K562 (cell line): ENCODE data around the gene RCOR1. TPM values are rescaled to one million over a fixed set of nuclear protein-coding genes. Genes with fewer than 3 reads are reported as not detected.

ENCODE experiments used
- ATAC-seq: fragments of 200-7000 bp; cut with Tn5 transposase; 3 replicates; pipeline ENCODE4 v1.9.1; 2020; ENCODE audit warnings: moderate library complexity
- BruUV-seq: library from RNA; stranded (reverse); fragments of 400-500 nt; replicated peaks from 2 replicates; lab custom pipeline; 2021; lab: Mats Ljungman, UMichigan
- CTCF ChIA-PET: fragments of 300-600 bp; formaldehyde crosslinking; extraction: SDS; loops from one replicate; lab custom pipeline; 2021; ENCODE audit warnings: low intra/inter-chr PET ratio; lab: Yijun Ruan, JAX
- POLR2A ChIA-PET: fragments of 300-600, 350-650 bp; sonication (Branson Sonifier 250); formaldehyde crosslinking; extraction: SDS; loops from one replicate; lab custom pipeline; 2021; ENCODE audit warnings: antibody characterized with exemption, inconsistent platforms; lab: Yijun Ruan, JAX
- DNase-seq, 4 experiments: peaks; one replicate each; pipeline versions ENCODE4 v3.0.0 to v3.0.0-alpha.2; 2011 to 2018; ENCODE audit warnings: low spot score in 3 of 4, mixed read lengths in 3 of 4; ENCODE audit errors: extremely low read depth in 1 of 4
- FAIRE-seq: peaks from 2 replicates; lab custom pipeline; 2011; peaks lifted over from hg19 to GRCh38; lab: Jason Lieb, UNC
- H2AFZ ChIP-seq: 2 replicates; pipeline ENCODE4 v1.6.0; 2011; ENCODE audit warnings: low read depth, low read length, control low read depth, inconsistent platforms
- H3K27ac ChIP-seq: fragments of 200-600 bp; 3 replicates; pipeline ENCODE4 v1.8.0; 2011; ENCODE audit warnings: low read depth, mild to moderate bottlenecking, control low read depth, inconsistent platforms, low read length, moderate library complexity, mixed read lengths; ENCODE audit errors: extremely low read depth
- H3K27me3 ChIP-seq, 2 experiments: fragments of 300-600 bp in 1 of 2; 2 replicates in 1 of 2; 3 replicates in 1 of 2; pipeline versions ENCODE4 v1.6.0 to v1.8.0; 2011; ENCODE audit warnings: inconsistent platforms in 2 of 2, low read length in 2 of 2, mild to moderate bottlenecking in 1 of 2, mixed read lengths in 1 of 2, moderate library complexity in 1 of 2; ENCODE audit not compliant: control insufficient read depth in 2 of 2, insufficient read depth in 2 of 2
- H3K36me3 ChIP-seq: fragments of 300-600 bp; 3 replicates; pipeline ENCODE4 v1.8.0; 2011; ENCODE audit warnings: mild to moderate bottlenecking, low read length, inconsistent platforms; ENCODE audit not compliant: control insufficient read depth, insufficient read depth
- H3K4me1 ChIP-seq, 2 experiments: fragments of 200-600 bp in 1 of 2; replicated peaks in 1 of 2; 2 replicates in 1 of 2; 3 replicates in 1 of 2; pipeline versions ENCODE4 v1.5.1 to v1.8.0; 2011; ENCODE audit warnings: inconsistent platforms in 2 of 2, low read length in 2 of 2, mild to moderate bottlenecking in 1 of 2, mixed read lengths in 1 of 2, moderate library complexity in 1 of 2; ENCODE audit not compliant: control insufficient read depth in 2 of 2, insufficient read depth in 2 of 2
- H3K4me2 ChIP-seq: 2 replicates; pipeline ENCODE4 v1.6.1; 2011; ENCODE audit warnings: low read length, control low read depth, inconsistent platforms, mixed read lengths; ENCODE audit not compliant: insufficient read depth
- H3K4me3 ChIP-seq: fragments of 200-600 bp; sonication (generic), shearing (Covaris generic); 2 replicates; pipeline ENCODE4 v1.5.1; 2016; ENCODE audit warnings: control low read depth, inconsistent platforms
- H3K79me2 ChIP-seq: fragments of 200-600 bp; 3 replicates; pipeline ENCODE4 v1.8.0; 2011; ENCODE audit warnings: low read length, inconsistent platforms; ENCODE audit not compliant: control insufficient read depth, insufficient read depth
- H3K9ac ChIP-seq, 2 experiments: 2 replicates each; pipeline versions ENCODE4 v1.6.0 to v1.6.1; 2011; ENCODE audit warnings: low read depth in 2 of 2, low read length in 2 of 2, control low read depth in 1 of 2, inconsistent platforms in 1 of 2, mild to moderate bottlenecking in 1 of 2, mixed read lengths in 1 of 2; ENCODE audit not compliant: insufficient read depth in 1 of 2
- H3K9me1 ChIP-seq: one replicate; pipeline ENCODE4 v1.6.0; 2011; ENCODE audit warnings: inconsistent platforms, mild to moderate bottlenecking, low read length, moderate library complexity; ENCODE audit not compliant: control insufficient read depth, insufficient read depth
- H3K9me3 ChIP-seq: replicated peaks from 2 replicates; pipeline ENCODE4 v1.5.1; 2011; ENCODE audit warnings: low read depth, low read length, inconsistent platforms; ENCODE audit not compliant: control insufficient read depth, insufficient read depth
- H4K20me1 ChIP-seq: replicated peaks from 2 replicates; pipeline ENCODE4 v1.6.1; 2011; ENCODE audit warnings: low read length, inconsistent platforms, mixed read lengths; ENCODE audit not compliant: control insufficient read depth, insufficient read depth
- CBFA2T2 ChIP-seq: fragments of 450-650 bp; conservative IDR thresholded peaks from 2 replicates; pipeline ENCODE4 v1.6.1; 2017; ENCODE audit warnings: mild to moderate bottlenecking
- CBX1 ChIP-seq: sonication (generic); IDR thresholded peaks from 2 replicates; pipeline ENCODE4 v1.6.1; 2016; ENCODE audit warnings: antibody characterized with exemption, low read depth, mild to moderate bottlenecking
- CREM ChIP-seq: IDR thresholded peaks from 2 replicates; pipeline ENCODE4 v1.6.1; 2014; ENCODE audit warnings: antibody characterized with exemption, low read depth
- E2F3 ChIP-seq: fragments of 250-450 bp; sonication (Bioruptor Pico); IDR thresholded peaks from 2 replicates; pipeline ENCODE4 v1.4.0; 2020; ENCODE audit warnings: mild to moderate bottlenecking
- FOXK2 ChIP-seq, 2 experiments: fragments of 450-650 bp; IDR thresholded peaks in 1 of 2; conservative IDR thresholded peaks in 1 of 2; 2 replicates each; pipeline ENCODE4 v1.6.1; 2016; ENCODE audit warnings: low read depth in 2 of 2, mild to moderate bottlenecking in 1 of 2
- HDAC6 ChIP-seq: IDR thresholded peaks from 2 replicates; pipeline ENCODE4 v1.6.1; 2012; ENCODE audit warnings: low read depth, mild to moderate bottlenecking, control low read depth, inconsistent platforms, low read length, moderate library complexity
- NCOA6 ChIP-seq: fragments of 450-650 bp; IDR thresholded peaks from 2 replicates; pipeline ENCODE4 v1.6.1; 2017; ENCODE audit warnings: mild to moderate bottlenecking
- SIN3B ChIP-seq: fragments of 450-650 bp; IDR thresholded peaks from 2 replicates; pipeline ENCODE4 v1.6.1; 2017; ENCODE audit warnings: low read depth, mild to moderate bottlenecking, moderate library complexity
- SREBF1 ChIP-seq: fragments of 150-350 bp; IDR thresholded peaks from 2 replicates; pipeline ENCODE4 v1.6.1; 2014; ENCODE audit warnings: antibody characterized with exemption, low read depth, low read length, borderline replicate concordance
- ZC3H4 ChIP-seq: sonication (generic); formaldehyde crosslinking; IDR thresholded peaks from 2 replicates; pipeline ENCODE4 v1.9.0; 2021; ENCODE audit warnings: missing genetic modification reagents, borderline replicate concordance
- ZNF232 ChIP-seq: sonication (generic); formaldehyde crosslinking; IDR thresholded peaks from 2 replicates; pipeline ENCODE4 v1.8.0; 2022; ENCODE audit warnings: mild to moderate bottlenecking, missing genetic modification reagents
- ZNF436 ChIP-seq: fragments of 250-450, 450-650 bp; sonication (Bioruptor Pico); formaldehyde crosslinking; IDR thresholded peaks from 2 replicates; pipeline ENCODE4 v1.7.0; 2020; ENCODE audit warnings: mild to moderate bottlenecking
- WGBS: fragments of 100-300 bp; shearing (Covaris generic); methylation state at CpG from one replicate; pipeline ENCODE4 v1.1.6; 2016; ENCODE audit warnings: low coverage, mixed read lengths; ENCODE audit not compliant: insufficient coverage; ENCODE audit errors: missing lambda C conversion rate; 5-methylcytosine and 5-hydroxymethylcytosine counted together
- in situ Hi-C: fragments of 300-500 bp; cut with MboI; formaldehyde crosslinking; loops from 4 replicates; pipeline ENCODE4 v1.15.0; 2018; ENCODE audit warnings: inconsistent platforms, mixed read lengths
- intact Hi-C: fragments of 100-400 bp; cut with micrococcal nuclease; formaldehyde crosslinking; loops from 2 replicates; pipeline ENCODE4 v1.14.2; 2022
- polyA plus RNA-seq, 8 experiments: library from polyadenylated mRNA; depleted of rRNA in 4 of 8; stranded (reverse) in 5 of 8; unstranded in 3 of 8; fragments of >200 nt; fragmentation: Nextera tagmentation in 2 of 8; fragmentation: Illumina TruSeq in 1 of 8; extraction: Ambion mirVana in 2 of 8; extraction: Trizol in 1 of 8; gene quantifications; 2 replicates each; pipeline versions ENCODE4 v1.2.1 to v1.2.3, GENCODE V29; 2011 to 2014; ENCODE audit warnings: inconsistent platforms in 1 of 8, missing spikeins in 1 of 8
- total RNA-seq, 7 experiments: library from RNA; depleted of rRNA in 6 of 7; stranded (reverse); fragments of >200 nt in 6 of 7; fragmentation: Illumina TruSeq in 2 of 7; extraction: Trizol in 2 of 7; gene quantifications; 2 replicates each; pipeline versions ENCODE4 v1.2.1 to v1.2.3, GENCODE V29; 2011 to 2021; ENCODE audit warnings: low replicate concordance in 1 of 7
- TF ChIP-seq, protein P1 (sequence below): sonication (generic); formaldehyde crosslinking; IDR thresholded peaks from 2 replicates; pipeline ENCODE4 v1.8.0; 2022; ENCODE audit warnings: mild to moderate bottlenecking, missing genetic modification reagents

Gene RCOR1
- total and polyA plus RNA-seq, 9 of the 15 experiments (the other 6 are each of a cell fraction or from before 2014, with no cell fraction given): 8.5 to 47.9 (median 20.9) TPM

DNA sequence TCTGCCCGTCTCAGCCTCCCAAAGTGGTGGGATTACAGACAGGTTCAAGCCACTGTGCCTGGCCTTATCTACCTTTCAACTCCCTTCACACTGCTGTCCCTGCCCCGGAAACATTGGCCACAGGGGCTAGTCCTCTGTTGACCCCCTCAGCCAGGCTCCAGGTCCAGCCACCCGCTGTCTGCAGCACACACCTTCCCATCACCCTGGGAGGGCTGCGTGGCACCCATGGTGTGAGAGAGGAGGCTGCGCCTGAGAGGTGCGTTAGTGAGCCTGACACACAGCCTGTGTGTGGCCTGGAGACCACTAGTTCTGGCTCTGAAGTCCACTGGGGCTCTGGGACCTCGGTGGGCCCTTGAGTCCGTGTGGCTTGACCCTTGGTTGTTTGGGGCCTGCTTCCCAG lies 156.4 kb downstream of the RCOR1 start:
- Histone ChIP-seq H3K27me3 (no peaks in the 10 kb centered on the region), H3K36me3 (peaks cover 5% of the 10 kb centered on the region; the same call in 1 of the 3 replicates), H3K9ac (no peak overlapping the region; a peak in 1 of 4 replicates), H2AFZ (no peak overlapping the region), H3K4me2 (no peak overlapping the region), H3K9me1 (no peaks in the 10 kb centered on the region), H4K20me1 (no peaks in the 10 kb centered on the region), H3K4me3 (no peak overlapping the region), H3K4me1 (peaks cover 0 to 26% of the 10 kb centered on the region in 2 experiments; a peak in 2 of 5 replicates), H3K9me3 (no peaks in the 10 kb centered on the region), H3K27ac (no peak overlapping the region), H3K79me2 (no peaks in the 10 kb centered on the region)
- TF ChIP-seq ZNF436 (CRISPR knock-in tag) (no peak), FOXK2 (conservative IDR thresholded peaks at IDR 0.05 in 1 of 2, IDR thresholded peaks at IDR 0.05 in 1 of 2; ENCODE audit: low read depth in 2 of 2) (no peak), SIN3B (no peak), E2F3 (CRISPR knock-in tag) (no peak), CBFA2T2 (no peak), ZNF232 (CRISPR knock-in tag) (no peak), SREBF1 (no peak), CREM (no peak), HDAC6 (no peak), CBX1 (no peak), NCOA6 (no peak), ZC3H4 (CRISPR knock-in tag) (no peak)
- TF ChIP-seq, protein P1, sequence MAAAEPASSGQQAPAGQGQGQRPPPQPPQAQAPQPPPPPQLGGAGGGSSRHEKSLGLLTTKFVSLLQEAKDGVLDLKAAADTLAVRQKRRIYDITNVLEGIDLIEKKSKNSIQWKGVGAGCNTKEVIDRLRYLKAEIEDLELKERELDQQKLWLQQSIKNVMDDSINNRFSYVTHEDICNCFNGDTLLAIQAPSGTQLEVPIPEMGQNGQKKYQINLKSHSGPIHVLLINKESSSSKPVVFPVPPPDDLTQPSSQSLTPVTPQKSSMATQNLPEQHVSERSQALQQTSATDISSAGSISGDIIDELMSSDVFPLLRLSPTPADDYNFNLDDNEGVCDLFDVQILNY (CRISPR knock-in tag): no peak
- 85% methylated on average over 8 of the region's 8 CpGs for WGBS
- no peak for ATAC-seq
- no peak for DNase-seq
- ChIA-PET CTCF (no interaction called here), POLR2A (interaction anchor here (0.6 kb wide), 1 partner anchor 598 kb away, joined by 4 read pairs; no protein-coding TSS in a partner anchor)
- FAIRE-seq: no peak
- BruUV-seq: no TSS peak
- in situ Hi-C loops (no loop called here), intact Hi-C loops (no loop called here)
